Stimulated activated CD4-positive, alpha-beta T cell treated with anti-CD3 and anti-CD28 coated beads, Interleukin-1b, Interleukin-23, amount 100 ng/mL, for 48 hours (primary cell): ENCODE results near the gene CSAG1.
"Not testable (repeated sequence)": the region's sequence is repeated elsewhere in the genome, so short reads cannot be mapped to it uniquely, and the experiment has no call there.

Source experiments
- DNase-seq: peaks from one replicate; pipeline ENCODE4 v3.0.0-alpha.2; 2020

CSAG1 gene

DNA sequence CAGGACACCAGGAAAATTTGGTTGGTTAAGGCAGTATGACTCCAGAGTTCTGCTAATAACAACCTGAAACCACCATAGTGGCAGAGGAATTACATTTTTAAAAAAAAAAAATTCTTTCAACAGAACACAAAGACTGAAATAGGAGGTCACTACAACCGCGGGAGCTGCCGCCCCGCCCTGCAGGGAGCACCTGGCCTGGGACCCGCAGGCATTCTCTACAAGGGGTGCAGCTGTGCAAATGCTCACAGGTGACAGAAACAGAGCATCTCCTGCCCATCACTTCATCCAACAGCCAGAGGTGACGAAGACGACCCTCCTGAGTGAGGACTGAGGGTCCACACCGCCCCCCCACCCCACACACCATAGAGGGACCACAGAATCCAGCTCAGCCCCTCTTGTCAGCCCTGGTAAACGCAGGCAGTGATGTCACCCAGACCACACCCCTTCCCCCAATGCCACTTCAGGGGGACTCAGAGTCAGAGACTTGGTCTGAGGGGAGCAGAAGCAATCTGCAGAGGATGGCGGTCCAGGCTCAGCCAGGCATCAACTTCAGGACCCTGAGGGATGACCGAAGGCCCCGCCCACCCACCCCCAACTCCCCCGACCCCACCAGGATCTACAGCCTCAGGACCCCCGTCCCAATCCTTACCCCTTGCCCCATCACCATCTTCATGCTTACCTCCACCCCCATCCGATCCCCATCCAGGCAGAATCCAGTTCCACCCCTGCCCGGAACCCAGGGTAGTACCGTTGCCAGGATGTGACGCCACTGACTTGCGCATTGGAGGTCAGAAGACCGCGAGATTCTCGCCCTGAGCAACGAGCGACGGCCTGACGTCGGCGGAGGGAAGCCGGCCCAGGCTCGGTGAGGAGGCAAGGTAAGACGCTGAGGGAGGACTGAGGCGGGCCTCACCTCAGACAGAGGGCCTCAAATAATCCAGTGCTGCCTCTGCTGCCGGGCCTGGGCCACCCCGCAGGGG is 35.3 kb downstream of the CSAG1 start, which contains the start of gene MAGEA3:
Gene MAGEA3 (plus strand): TSS at position 843 of the 980 bp plus-strand sequence. CDS start 2,039 bp downstream, outside the sequence.
- DNase-seq, result not testable (repeated sequence)

DNA sequence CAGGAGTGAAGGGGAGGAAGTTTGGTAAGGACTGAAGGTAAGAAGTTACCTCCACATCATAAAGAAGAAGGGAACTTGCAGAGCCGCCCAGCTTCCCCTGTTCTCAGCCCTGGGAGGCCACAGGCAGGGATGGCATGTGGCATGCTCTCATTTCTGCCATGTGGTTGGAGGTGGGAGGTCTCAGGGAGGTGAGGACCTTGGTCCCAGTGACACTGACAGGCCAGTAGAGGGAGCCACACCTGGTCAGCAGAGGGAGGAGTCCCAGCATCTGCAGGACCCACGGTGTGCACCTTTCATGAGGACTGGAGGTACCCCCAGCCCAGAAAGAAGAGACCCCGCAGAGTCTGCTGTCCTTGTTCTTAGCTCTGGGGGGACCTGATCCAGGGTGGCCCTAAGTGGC is 52.5 kb downstream of the CSAG1 start:
- not testable (repeated sequence) for DNase-seq
